Large intestine (tissue), 3 donors: Measurements from ENCODE around the gene ALDH1A2. TPM values are rescaled to one million over a fixed set of nuclear protein-coding genes. Genes with fewer than 3 reads are reported as not detected.
A peak's percentile ranks its signal among the peaks of the same experiment; 100 is the strongest.

Experiments used
- DNase-seq, 2 donors: peaks; one replicate each; pipeline versions ENCODE4 v3.0.0 to v3.0.0-alpha.2; 2013
- H3K27ac ChIP-seq: one replicate; pipeline ENCODE4 v1.5.1; 2013; ENCODE audit warnings: low read length
- H3K27me3 ChIP-seq: 2 replicates; pipeline ENCODE4 v1.6.1; 2013; ENCODE audit warnings: low read length; ENCODE audit not compliant: control insufficient read depth, insufficient read depth
- H3K36me3 ChIP-seq: 2 replicates; pipeline ENCODE4 v1.6.1; 2013; ENCODE audit warnings: low read length; ENCODE audit not compliant: control insufficient read depth, insufficient read depth
- H3K4me1 ChIP-seq: one replicate; pipeline ENCODE4 v1.6.1; 2013; ENCODE audit warnings: low read length; ENCODE audit not compliant: control insufficient read depth, insufficient read depth
- H3K4me3 ChIP-seq: one replicate; pipeline ENCODE4 v1.5.1; 2013; ENCODE audit warnings: low read length
- H3K9me3 ChIP-seq: one replicate; pipeline ENCODE4 v1.6.1; 2013; ENCODE audit warnings: mild to moderate bottlenecking, low read depth, low read length, moderate library complexity; ENCODE audit not compliant: control insufficient read depth
- WGBS: methylation state at CpG from one replicate; pipeline ENCODE4 v1.1.5; 2013; ENCODE audit warnings: low lambda C conversion rate; ENCODE audit not compliant: insufficient coverage; 5-methylcytosine and 5-hydroxymethylcytosine counted together
- polyA plus RNA-seq: library from polyadenylated mRNA; unstranded; fragments of 120-200 nt; gene quantifications from one replicate; pipeline ENCODE4 v1.2.1, GENCODE V29; 2013

Gene ALDH1A2
- polyA plus RNA-seq, 1 donor: 13.7 TPM

DNA sequence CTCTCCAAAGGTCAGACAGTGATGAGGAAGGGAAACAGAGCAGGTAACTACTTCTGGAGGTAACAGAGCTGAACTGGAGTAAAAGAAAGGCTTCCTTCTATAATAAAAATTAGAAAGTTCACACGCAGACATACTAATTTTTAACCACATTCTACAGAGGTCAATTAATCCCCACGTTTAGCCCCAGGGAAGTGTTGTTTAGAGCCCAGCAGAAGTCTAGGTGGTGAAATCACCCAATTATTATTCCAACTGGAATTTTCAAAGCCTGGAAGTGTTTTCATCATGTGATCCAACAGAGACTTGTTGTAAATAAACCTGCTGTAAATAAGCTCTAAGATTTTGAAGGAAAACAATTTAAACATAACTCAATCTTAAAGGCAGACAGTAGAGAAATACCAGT lies 6.8 kb downstream of the ALDH1A2 start:
- H3K27ac ChIP-seq: no peak overlapping the region
- DNase-seq: no peak
- WGBS: no CpG with 5 or more reads among the region's 2 CpGs
- H3K36me3 ChIP-seq: no peaks in the 10 kb centered on the region
- H3K9me3 ChIP-seq: no peaks in the 10 kb centered on the region
- H3K4me1 ChIP-seq: no peaks in the 10 kb centered on the region
- H3K4me3 ChIP-seq: no peak overlapping the region
- peaks cover 23% of the 10 kb centered on the region for H3K27me3 ChIP-seq

DNA sequence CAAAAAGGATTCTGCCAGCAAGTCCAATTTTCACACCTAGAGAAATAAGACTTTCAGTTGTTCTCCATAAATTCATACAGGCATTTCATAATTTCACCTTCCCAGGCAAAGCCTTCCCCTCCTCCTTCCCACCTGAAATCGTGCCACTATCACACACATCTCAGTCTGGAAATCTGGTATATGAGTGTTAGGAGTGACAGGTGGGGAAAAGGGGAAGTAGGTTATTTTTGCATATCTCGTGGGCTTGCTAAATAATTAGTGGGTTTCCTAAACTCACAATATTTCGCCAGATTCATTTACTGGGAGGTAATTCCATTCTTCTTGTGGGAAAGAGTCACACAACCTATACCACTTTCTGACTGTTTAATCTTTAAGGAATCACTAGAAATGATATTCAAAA lies 7.4 kb downstream of the ALDH1A2 start:
- Histone ChIP-seq H3K27me3 (peaks cover 19% of the 10 kb centered on the region), H3K36me3 (no peaks in the 10 kb centered on the region), H3K4me1 (no peaks in the 10 kb centered on the region), H3K27ac (no peak overlapping the region), H3K4me3 (no peak overlapping the region), H3K9me3 (no peaks in the 10 kb centered on the region)
- WGBS: 64% methylated on average over 2 of the region's 3 CpGs
- no peak for DNase-seq

DNA sequence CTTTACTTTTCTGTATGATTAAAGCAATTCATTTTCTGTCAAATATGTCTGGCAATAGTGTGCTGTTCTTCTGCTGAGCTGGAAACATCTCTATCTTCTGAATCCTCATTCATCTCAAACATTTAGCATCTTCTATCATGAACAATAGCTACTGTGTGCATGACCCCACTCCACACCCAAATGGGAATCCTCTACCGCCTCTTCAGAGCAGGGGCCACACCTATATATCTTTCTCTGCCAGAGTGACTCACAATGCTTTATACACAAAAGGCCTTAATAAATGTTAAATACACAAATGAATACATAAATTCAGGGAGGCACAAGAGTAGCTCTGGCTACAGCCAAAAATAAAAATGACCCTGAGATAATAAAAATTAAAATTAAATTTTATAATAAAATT lies 8.0 kb downstream of the ALDH1A2 start:
- peaks cover 19% of the 10 kb centered on the region for H3K27me3 ChIP-seq
- no peaks in the 10 kb centered on the region for H3K4me1 ChIP-seq
- DNase-seq: no peak
- H3K4me3 ChIP-seq: no peak overlapping the region
- no peaks in the 10 kb centered on the region for H3K36me3 ChIP-seq
- no CpG with 5 or more reads among the region's 1 CpG for whole genome bisulfite sequencing
- H3K27ac ChIP-seq: no peak overlapping the region
- H3K9me3 ChIP-seq: no peaks in the 10 kb centered on the region

DNA sequence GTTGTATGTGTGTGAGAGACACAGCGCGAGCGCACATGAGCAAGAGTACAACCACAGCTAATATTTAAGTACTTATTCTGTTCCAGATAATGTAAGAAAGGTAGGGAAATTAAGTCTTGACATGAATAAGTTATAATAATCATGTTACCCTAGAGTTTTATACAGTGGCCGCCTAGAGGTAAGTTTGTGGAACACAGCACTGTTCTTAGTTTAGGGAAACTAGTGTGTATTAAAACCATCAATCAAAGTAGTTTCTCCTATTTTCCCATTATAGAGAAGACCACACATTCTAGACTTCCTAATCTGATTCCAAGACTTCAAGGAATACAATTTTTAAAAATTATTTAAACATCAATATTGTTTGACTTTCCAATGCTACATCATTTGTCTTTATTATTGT lies 9.5 kb downstream of the ALDH1A2 start:
- Histone ChIP-seq H3K4me3 (no peak overlapping the region), H3K4me1 (no peaks in the 10 kb centered on the region), H3K9me3 (no peaks in the 10 kb centered on the region), H3K27me3 (peaks cover 10% of the 10 kb centered on the region), H3K27ac (no peak overlapping the region), H3K36me3 (no peaks in the 10 kb centered on the region)
- WGBS: 100% methylated on average over 2 of the region's 4 CpGs
- DNase-seq: no peak

DNA sequence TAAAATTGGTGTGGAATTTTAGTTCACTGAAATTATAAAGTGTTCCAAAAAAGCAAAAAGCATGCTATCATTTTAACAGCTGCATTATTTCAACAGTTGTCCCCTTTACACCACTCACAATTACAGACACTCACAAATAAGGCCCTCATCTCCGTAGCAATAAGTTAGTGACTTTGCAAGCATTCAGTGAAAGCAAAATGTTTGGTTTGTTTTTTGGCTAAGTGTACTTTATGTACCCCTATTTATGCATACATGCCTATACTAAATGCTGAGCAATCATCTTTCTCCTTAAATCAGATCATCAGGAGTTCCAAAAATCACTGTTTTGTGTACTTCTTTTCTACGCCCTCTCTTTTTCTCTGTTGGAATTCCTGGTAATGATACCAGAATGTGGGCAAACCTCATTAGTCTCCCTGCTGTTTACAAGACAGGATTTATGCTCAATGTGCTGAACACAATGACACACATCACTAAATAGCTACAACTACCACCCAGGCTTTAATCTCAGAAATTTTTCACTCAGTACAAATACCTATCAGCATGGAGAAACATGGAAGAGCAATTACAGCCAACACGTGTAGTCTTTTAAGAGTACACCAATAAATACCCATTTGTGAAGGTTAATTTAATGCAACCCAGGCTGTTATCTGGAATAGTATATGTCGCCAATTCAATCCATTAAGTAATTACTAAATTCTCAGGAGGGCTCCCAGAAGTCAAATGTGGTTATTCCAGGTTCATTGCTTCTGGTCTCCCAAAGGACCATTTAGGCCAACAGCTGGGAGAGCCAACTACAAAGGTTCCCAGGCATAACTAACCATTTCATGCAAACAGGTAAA lies 12.0 kb downstream of the ALDH1A2 start:
- Histone ChIP-seq H3K4me1 (no peaks in the 10 kb centered on the region), H3K9me3 (no peaks in the 10 kb centered on the region), H3K27me3 (peaks cover 6% of the 10 kb centered on the region), H3K4me3 (no peak overlapping the region), H3K36me3 (no peaks in the 10 kb centered on the region), H3K27ac (no peak overlapping the region)
- 87% methylated on average over 3 of the region's 4 CpGs for WGBS
- DNase-seq: no peak

DNA sequence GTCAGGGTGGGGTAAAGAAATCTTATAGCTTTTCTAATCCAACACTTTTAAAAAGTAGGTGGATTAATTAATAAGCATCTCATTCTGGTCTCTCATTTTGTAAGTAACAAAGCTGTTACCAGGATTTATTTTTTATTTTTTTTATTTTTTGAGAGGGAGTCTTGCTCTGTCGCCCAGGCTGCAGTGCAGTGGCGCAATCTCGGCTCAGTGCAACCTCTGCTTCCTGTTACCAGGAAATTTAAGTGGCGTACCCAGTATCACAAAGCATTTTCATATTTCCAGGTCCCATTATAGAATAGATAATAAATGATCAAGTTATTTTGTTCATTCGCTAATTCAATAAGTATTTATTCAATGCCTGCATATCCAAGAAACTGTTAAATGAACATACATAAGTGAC lies 13.2 kb downstream of the ALDH1A2 start:
- no peaks in the 10 kb centered on the region for H3K9me3 ChIP-seq
- no peaks in the 10 kb centered on the region for H3K4me1 ChIP-seq
- no peak for DNase-seq
- no peaks in the 10 kb centered on the region for H3K36me3 ChIP-seq
- no CpG with 5 or more reads among the region's 5 CpGs for WGBS
- no peak overlapping the region for H3K27ac ChIP-seq
- H3K27me3 ChIP-seq: no peaks in the 10 kb centered on the region
- no peak overlapping the region for H3K4me3 ChIP-seq

DNA sequence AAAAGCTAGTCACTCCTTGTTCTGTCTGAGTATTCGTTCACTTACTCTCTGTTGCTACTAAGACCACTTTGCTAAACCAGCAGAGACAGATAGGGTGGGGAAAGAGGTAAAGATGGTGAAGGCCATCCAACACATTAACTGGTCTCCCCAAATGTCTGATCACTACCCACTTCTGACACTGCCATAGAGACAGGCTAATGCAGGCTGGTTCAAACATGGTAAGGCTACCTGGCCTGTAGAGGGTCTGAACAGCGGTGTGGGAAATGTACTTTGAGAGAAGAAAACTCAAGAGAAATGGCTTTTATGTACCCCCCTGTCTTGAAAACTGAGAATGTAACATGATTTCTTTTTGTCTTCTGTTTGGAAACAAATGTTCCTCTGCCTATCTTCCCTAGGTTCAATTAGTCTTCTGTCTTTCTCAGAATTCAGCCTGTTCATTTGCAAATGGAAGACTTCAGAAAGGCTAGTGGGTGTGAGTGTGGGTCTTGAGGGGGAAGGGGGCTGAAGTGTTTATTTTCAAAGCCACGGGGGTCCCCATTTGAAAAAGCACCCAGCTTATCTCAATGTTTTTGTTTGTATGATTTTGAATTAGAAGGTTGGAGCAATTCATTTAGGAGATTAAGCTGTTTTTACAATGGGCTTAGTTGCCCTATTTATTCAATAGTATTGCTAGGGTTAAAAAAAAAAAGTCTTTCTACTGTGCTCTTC lies 15.8 kb downstream of the ALDH1A2 start:
- Histone ChIP-seq H3K27me3 (no peaks in the 10 kb centered on the region), H3K4me3 (no peak overlapping the region)
- WGBS: 60% methylated on average over 1 of the region's 3 CpGs

DNA sequence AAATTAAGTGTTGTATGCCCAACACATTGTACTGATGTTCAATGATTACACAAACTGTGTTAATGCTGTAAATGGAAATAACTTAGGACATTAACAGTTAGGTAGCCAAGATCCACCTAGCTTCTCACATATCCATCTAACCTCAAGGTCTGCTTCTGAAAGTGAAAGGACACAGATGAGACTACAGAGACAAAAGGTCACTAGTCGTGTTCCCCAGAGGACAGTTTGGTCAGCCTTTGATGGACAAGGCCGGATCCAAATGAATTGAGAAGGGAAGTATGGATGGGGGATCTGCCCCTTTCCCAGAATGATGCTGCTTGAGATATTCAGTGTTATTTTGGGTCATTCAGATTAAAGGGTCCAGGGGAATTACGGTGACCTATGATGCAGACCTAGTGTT lies 17.2 kb downstream of the ALDH1A2 start:
- Histone ChIP-seq H3K4me3 (no peak overlapping the region), H3K27ac (no peak overlapping the region), H3K4me1 (no peaks in the 10 kb centered on the region), H3K27me3 (no peaks in the 10 kb centered on the region), H3K36me3 (no peaks in the 10 kb centered on the region), H3K9me3 (no peaks in the 10 kb centered on the region)
- DNase-seq: no peak
- WGBS: no CpG with 5 or more reads among the region's 3 CpGs

More for the DNA sequence above, 15.8 kb downstream of the ALDH1A2 start:
- no peak for DNase-seq
- Histone ChIP-seq H3K27ac (no peak overlapping the region), H3K36me3 (no peaks in the 10 kb centered on the region), H3K4me1 (no peaks in the 10 kb centered on the region), H3K9me3 (no peaks in the 10 kb centered on the region)

DNA sequence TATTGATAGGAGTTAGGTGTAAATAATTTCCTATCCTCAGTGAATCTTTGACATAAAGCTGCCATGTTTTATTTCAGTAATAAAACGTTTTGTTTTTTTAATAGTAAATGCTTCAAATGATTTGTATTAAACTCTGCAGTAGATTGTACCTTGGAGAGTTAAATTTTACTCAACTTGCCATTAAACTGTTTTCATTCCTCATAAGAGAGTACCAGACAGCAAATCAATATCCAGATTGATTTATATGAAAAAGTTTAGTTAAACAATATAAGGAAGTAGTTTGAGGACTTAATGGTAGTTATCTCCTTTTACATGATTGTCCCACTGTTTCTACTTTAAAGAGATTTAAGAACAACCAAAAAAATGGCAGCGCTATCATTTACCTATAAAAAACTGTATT lies 18.4 kb downstream of the ALDH1A2 start:
- 100% methylated on average over 1 of the region's 2 CpGs for WGBS
- Histone ChIP-seq H3K36me3 (no peaks in the 10 kb centered on the region), H3K27ac (no peak overlapping the region), H3K9me3 (no peaks in the 10 kb centered on the region), H3K27me3 (no peaks in the 10 kb centered on the region), H3K4me1 (no peaks in the 10 kb centered on the region), H3K4me3 (no peak overlapping the region)
- no peak for DNase-seq

DNA sequence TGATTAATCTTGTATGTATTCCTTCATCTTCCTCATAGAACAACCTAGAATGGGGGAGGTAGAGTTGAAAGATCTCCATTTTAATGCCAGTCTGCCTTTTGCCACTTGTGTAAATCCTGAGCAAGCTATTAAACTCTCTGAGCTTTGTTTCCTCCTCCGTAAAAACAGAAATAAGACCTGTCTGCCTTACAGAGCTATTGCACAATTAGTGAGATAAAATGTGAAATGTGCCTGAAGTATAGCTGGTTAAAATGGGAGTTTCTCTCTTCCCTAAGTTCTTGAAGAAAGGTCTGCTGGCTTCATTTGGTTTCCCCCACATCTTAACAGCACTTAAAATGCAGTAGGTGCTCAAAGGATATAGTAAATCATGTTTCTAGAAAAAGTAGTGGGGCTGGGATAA lies 19.0 kb downstream of the ALDH1A2 start:
- H3K4me3 ChIP-seq: no peak overlapping the region
- no peaks in the 10 kb centered on the region for H3K4me1 ChIP-seq
- H3K9me3 ChIP-seq: no peaks in the 10 kb centered on the region
- DNase-seq: peak in 1 of 2 donors; percentile 48
- H3K27ac ChIP-seq: no peak overlapping the region
- H3K36me3 ChIP-seq: no peaks in the 10 kb centered on the region
- H3K27me3 ChIP-seq: no peaks in the 10 kb centered on the region
- WGBS: no CpG with 5 or more reads among the region's 1 CpG
